GM23338 (cell line): ENCODE results near the gene PLPP7. TPM values are rescaled to one million over a fixed set of nuclear protein-coding genes. Genes with fewer than 3 reads are reported as not detected.

Source experiments
- ATAC-seq: fragments of 200-7000 bp; cut with Tn5 transposase; 3 replicates; pipeline ENCODE4 v1.9.1; 2020
- DNase-seq: peaks from one replicate; pipeline ENCODE4 v3.0.0-alpha.2; 2015; ENCODE audit warnings: low spot score
- H2AFZ ChIP-seq: fragments of 200-600 bp; sonication (generic); 2 replicates; pipeline ENCODE4 v1.8.0; 2016; ENCODE audit warnings: antibody characterized with exemption, mild to moderate bottlenecking, moderate library complexity
- H3F3A ChIP-seq: fragments of 200-600 bp; sonication (generic); replicated peaks from 2 replicates; pipeline ENCODE4 v1.8.0; 2017; ENCODE audit warnings: antibody characterized with exemption, mixed run types, low read depth
- H3K27ac ChIP-seq: fragments of 200-600 bp; sonication (generic); 2 replicates; pipeline ENCODE4 v1.6.1; 2016; ENCODE audit warnings: low read depth
- H3K27me3 ChIP-seq: fragments of 200-600 bp; sonication (generic); 2 replicates; pipeline ENCODE4 v1.8.0; 2016; ENCODE audit warnings: mild to moderate bottlenecking, mixed run types, moderate library complexity; ENCODE audit not compliant: insufficient read depth
- H3K36me3 ChIP-seq: fragments of 200-600 bp; sonication (generic); 2 replicates; pipeline ENCODE4 v1.8.0; 2016; ENCODE audit warnings: mild to moderate bottlenecking; ENCODE audit not compliant: insufficient read depth
- H3K4me1 ChIP-seq: fragments of 200-600 bp; sonication (generic); 2 replicates; pipeline ENCODE4 v1.8.0; 2016; ENCODE audit warnings: mild to moderate bottlenecking, moderate library complexity; ENCODE audit not compliant: insufficient read depth
- H3K4me2 ChIP-seq: fragments of 200-600 bp; sonication (generic); 2 replicates; pipeline ENCODE4 v1.7.1; 2017; ENCODE audit warnings: mixed run types
- H3K4me3 ChIP-seq: fragments of 200-600 bp; sonication (generic); 2 replicates; pipeline ENCODE4 v1.6.1; 2016; ENCODE audit warnings: mixed run types
- H3K79me2 ChIP-seq: fragments of 200-600 bp; sonication (generic); replicated peaks from 2 replicates; pipeline ENCODE4 v1.8.0; 2017; ENCODE audit warnings: mild to moderate bottlenecking; ENCODE audit not compliant: insufficient read depth
- H3K9me2 ChIP-seq: fragments of 200-600 bp; sonication (generic); 2 replicates; pipeline ENCODE4 v1.8.0; 2017; ENCODE audit not compliant: insufficient read depth
- H4K20me1 ChIP-seq: fragments of 200-600 bp; sonication (generic); replicated peaks from 2 replicates; pipeline ENCODE4 v1.8.0; 2017; ENCODE audit warnings: mild to moderate bottlenecking; ENCODE audit not compliant: insufficient read depth
- H3K27ac Mint-ChIP-seq: 2 replicates; pipeline ENCODE4 v1.8.0; 2020; ENCODE audit warnings: inconsistent platforms, mild to moderate bottlenecking, moderate library complexity, mixed read lengths
- H3K27me3 Mint-ChIP-seq: 3 replicates; pipeline ENCODE4 v1.8.0; 2022; ENCODE audit warnings: low read depth, mild to moderate bottlenecking, moderate library complexity, mixed read lengths, inconsistent platforms; ENCODE audit not compliant: insufficient read depth, poor library complexity
- H3K36me3 Mint-ChIP-seq: 3 replicates; pipeline ENCODE4 v1.8.0; 2021; ENCODE audit warnings: low read depth, mild to moderate bottlenecking, inconsistent platforms, moderate library complexity, mixed read lengths
- H3K4me1 Mint-ChIP-seq: 3 replicates; pipeline ENCODE4 v1.8.0; 2020; ENCODE audit warnings: mild to moderate bottlenecking, inconsistent platforms, mixed read lengths
- H3K4me3 Mint-ChIP-seq: 3 replicates; pipeline ENCODE4 v1.8.0; 2021; ENCODE audit warnings: moderate library complexity, mild to moderate bottlenecking, inconsistent platforms, mixed read lengths
- H3K9me3 Mint-ChIP-seq: 3 replicates; pipeline ENCODE4 v1.8.0; 2020; ENCODE audit warnings: moderate library complexity, mild to moderate bottlenecking, inconsistent platforms, mixed read lengths
- CREB1 ChIP-seq: fragments of 250-450 bp; sonication (Bioruptor Pico); IDR thresholded peaks from 2 replicates; pipeline ENCODE4 v1.5.0; 2020; ENCODE audit warnings: low read depth, mild to moderate bottlenecking, moderate library complexity
- EZH2phosphoT487 ChIP-seq: fragments of 200-600 bp; sonication (generic); IDR thresholded peaks from one replicate; pipeline ENCODE4 v1.8.1; 2018; ENCODE audit warnings: antibody characterized with exemption; ENCODE audit not compliant: unreplicated experiment
- JUNB ChIP-seq: IDR thresholded peaks from one replicate; pipeline ENCODE4 v1.6.1; 2016; ENCODE audit warnings: antibody characterized with exemption; ENCODE audit not compliant: unreplicated experiment
- NANOG ChIP-seq: IDR thresholded peaks from 2 replicates; pipeline ENCODE4 v1.6.1; 2016; ENCODE audit warnings: antibody characterized with exemption, borderline replicate concordance
- POLR2AphosphoS5 ChIP-seq: IDR thresholded peaks from 2 replicates; pipeline ENCODE4 v1.6.1; 2016; ENCODE audit warnings: antibody characterized with exemption, low read depth
- STAT1 ChIP-seq: IDR thresholded peaks from one replicate; pipeline ENCODE4 v1.6.1; 2016; ENCODE audit warnings: antibody characterized with exemption; ENCODE audit not compliant: unreplicated experiment
- ZNF114 ChIP-seq: fragments of 250-450 bp; sonication (Bioruptor Pico); IDR thresholded peaks from 2 replicates; pipeline ENCODE4 v1.5.0; 2020; ENCODE audit warnings: mild to moderate bottlenecking, moderate library complexity
- ZNF331 ChIP-seq: fragments of 250-450 bp; sonication (Bioruptor Pico); IDR thresholded peaks from 2 replicates; pipeline ENCODE4 v1.5.0; 2020; ENCODE audit warnings: low read depth, mild to moderate bottlenecking, moderate library complexity
- ZNF462 ChIP-seq: fragments of 250-450 bp; sonication (Bioruptor Pico); IDR thresholded peaks from 2 replicates; pipeline ENCODE4 v1.5.0; 2020; ENCODE audit warnings: mild to moderate bottlenecking, moderate library complexity
- polyA plus RNA-seq: library from polyadenylated mRNA; unstranded; fragments of >200 nt; fragmentation: Nextera tagmentation; extraction: Ambion mirVana; gene quantifications from 2 replicates; pipeline ENCODE4 v1.2.1, GENCODE V29; 2016
- total RNA-seq: library from RNA; depleted of rRNA; stranded (reverse); fragments of >200 nt; shearing (Covaris generic); gene quantifications from 2 replicates; pipeline ENCODE4 v1.2.3, GENCODE V29; 2014

PLPP7 gene
- total and polyA plus RNA-seq, 2 experiments from 2014 or later: 1.6 to 2.4 TPM

GRCh38 chr9:131258186-131258585, 31.3 kb upstream of the PLPP7 start:
- peaks cover 14% of the 10 kb centered on the region for H3K27me3 Mint-ChIP-seq

GRCh38 chr9:131258698-131259431, 30.7 kb upstream of the PLPP7 start:
- Histone ChIP-seq H3K79me2 (no peaks in the 10 kb centered on the region), H3K27ac (no peak overlapping the region), H3K36me3 (no peaks in the 10 kb centered on the region), H3K4me3 (no peak overlapping the region), H3K4me2 (no peak overlapping the region), H3K9me2 (no peaks in the 10 kb centered on the region), H3F3A (0 out of 2 replicates have a peak, but pooled peaks cover 10% of the 10 kb centered on the region), H4K20me1 (no peaks in the 10 kb centered on the region), H3K27me3 (no peaks in the 10 kb centered on the region), H2AFZ (no peak overlapping the region), H3K4me1 (no peaks in the 10 kb centered on the region)
- TF ChIP-seq POLR2AphosphoS5 (no peak), JUNB (no peak), ZNF462 (no peak), STAT1 (no peak), EZH2phosphoT487 (no peak)
- Mint-ChIP-seq H3K36me3 (no peaks in the 10 kb centered on the region; the same call in 2 of the 3 replicates), H3K27ac (no peak overlapping the region), H3K4me3 (no peak overlapping the region), H3K27me3 (peaks cover 16% of the 10 kb centered on the region), H3K4me1 (peaks cover 25% of the 10 kb centered on the region), H3K9me3 (no peaks in the 10 kb centered on the region)
- ATAC-seq: no peak
- peak; percentile 0 for DNase-seq

More at GRCh38 chr9:131258186-131258585, 31.3 kb upstream of the PLPP7 start:
- H3F3A ChIP-seq: 0 out of 2 replicates have a peak, but pooled peaks cover 13% of the 10 kb centered on the region
- no peak overlapping the region for H3K27ac ChIP-seq
- H2AFZ ChIP-seq: no peak overlapping the region
- H4K20me1 ChIP-seq: no peaks in the 10 kb centered on the region
- no peaks in the 10 kb centered on the region for H3K79me2 ChIP-seq
- peaks cover 22% of the 10 kb centered on the region for H3K4me1 Mint-ChIP-seq
- no peaks in the 10 kb centered on the region for H3K9me2 ChIP-seq
- ATAC-seq: no peak
- no peak overlapping the region for H3K4me3 Mint-ChIP-seq
- no peak overlapping the region for H3K4me3 ChIP-seq
- H3K36me3 ChIP-seq: no peaks in the 10 kb centered on the region
- no peaks in the 10 kb centered on the region for H3K27me3 ChIP-seq
- TF ChIP-seq STAT1 (no peak), CREB1 (CRISPR knock-in tag) (no peak), EZH2phosphoT487 (no peak), ZNF331 (CRISPR knock-in tag) (no peak), NANOG (no peak), ZNF114 (CRISPR knock-in tag) (no peak)
- no peaks in the 10 kb centered on the region; the same call in 2 of the 3 replicates for H3K36me3 Mint-ChIP-seq
- no peaks in the 10 kb centered on the region for H3K9me3 Mint-ChIP-seq
- H3K4me2 ChIP-seq: no peak overlapping the region
- H3K4me1 ChIP-seq: no peaks in the 10 kb centered on the region
- H3K27ac Mint-ChIP-seq: no peak overlapping the region
- DNase-seq: peak; percentile 0
